H9 (cell line): ENCODE measurements around the gene ZBP1. TPM values are rescaled to one million over a fixed set of nuclear protein-coding genes. Genes with fewer than 3 reads are reported as not detected.

Experiments used
- DNase-seq: peaks from one replicate; pipeline ENCODE4 v3.0.0-alpha.2; 2017
- H2AFZ ChIP-seq: one replicate; pipeline ENCODE4 v1.6.1; 2013; ENCODE audit warnings: mild to moderate bottlenecking, low read length, control low read depth, moderate library complexity
- H2AK5ac ChIP-seq: 2 replicates; pipeline ENCODE4 v1.6.1; 2013; ENCODE audit warnings: low read length, control low read depth, mixed read lengths; ENCODE audit not compliant: insufficient read length
- H2BK120ac ChIP-seq: one replicate; pipeline ENCODE4 v1.6.1; 2013; ENCODE audit warnings: low read depth, mild to moderate bottlenecking, low read length, control low read depth, inconsistent platforms; ENCODE audit not compliant: poor library complexity, severe bottlenecking
- H2BK12ac ChIP-seq: 2 replicates; pipeline ENCODE4 v1.6.1; 2013; ENCODE audit warnings: low read length, control low read depth, mixed read lengths, low read depth; ENCODE audit not compliant: insufficient read length
- H2BK15ac ChIP-seq: 2 replicates; pipeline ENCODE4 v1.6.1; 2013; ENCODE audit warnings: low read depth, low read length, control low read depth
- H2BK20ac ChIP-seq: one replicate; pipeline ENCODE4 v1.6.1; 2013; ENCODE audit warnings: low read depth, mild to moderate bottlenecking, low read length, control low read depth, inconsistent platforms; ENCODE audit not compliant: poor library complexity, severe bottlenecking
- H2BK5ac ChIP-seq: 2 replicates; pipeline ENCODE4 v1.6.1; 2013; ENCODE audit warnings: low read length, control low read depth, mixed read lengths; ENCODE audit not compliant: insufficient read length
- H3K14ac ChIP-seq: 2 replicates; pipeline ENCODE4 v1.6.1; 2013; ENCODE audit warnings: low read length, control low read depth; ENCODE audit not compliant: insufficient read depth
- H3K18ac ChIP-seq: 2 replicates; pipeline ENCODE4 v1.6.1; 2013; ENCODE audit warnings: low read depth, mild to moderate bottlenecking, mixed read lengths, low read length, control low read depth; ENCODE audit not compliant: insufficient read length
- H3K23ac ChIP-seq: 2 replicates; pipeline ENCODE4 v1.6.1; 2013; ENCODE audit warnings: low read length, control low read depth, mixed read lengths, low read depth; ENCODE audit not compliant: insufficient read length
- H3K23me2 ChIP-seq: 2 replicates; pipeline ENCODE4 v1.6.1; 2013; ENCODE audit warnings: low read depth, mild to moderate bottlenecking, mixed read lengths, low read length, control low read depth; ENCODE audit not compliant: insufficient read length, poor library complexity, severe bottlenecking
- H3K27ac ChIP-seq: 2 replicates; pipeline ENCODE4 v1.5.1; 2013; ENCODE audit warnings: low read length, control low read depth, mixed read lengths, low read depth; ENCODE audit not compliant: insufficient read length
- H3K27me3 ChIP-seq: 2 replicates; pipeline ENCODE4 v1.6.1; 2013; ENCODE audit warnings: low read length, control low read depth, inconsistent platforms; ENCODE audit not compliant: insufficient read depth
- H3K4ac ChIP-seq: 2 replicates; pipeline ENCODE4 v1.6.1; 2013; ENCODE audit warnings: low read depth, mild to moderate bottlenecking, control low read depth, inconsistent platforms, low read length, moderate library complexity
- H3K4me1 ChIP-seq: 2 replicates; pipeline ENCODE4 v1.6.1; 2013; ENCODE audit warnings: low read length, control low read depth, inconsistent platforms; ENCODE audit not compliant: insufficient read depth
- H3K4me2 ChIP-seq: 2 replicates; pipeline ENCODE4 v1.6.1; 2013; ENCODE audit warnings: low read length, control low read depth, mixed read lengths; ENCODE audit not compliant: insufficient read length, insufficient read depth
- H3K56ac ChIP-seq: 2 replicates; pipeline ENCODE4 v1.6.1; 2013; ENCODE audit warnings: low read depth, mild to moderate bottlenecking, mixed read lengths, low read length, control low read depth; ENCODE audit not compliant: insufficient read length
- H3K79me1 ChIP-seq: 2 replicates; pipeline ENCODE4 v1.6.1; 2013; ENCODE audit warnings: low read depth, mild to moderate bottlenecking, moderate library complexity, low read length, control low read depth, inconsistent platforms; ENCODE audit not compliant: insufficient read depth, poor library complexity, severe bottlenecking
- H3K79me2 ChIP-seq: 2 replicates; pipeline ENCODE4 v1.6.1; 2013; ENCODE audit warnings: low read length, control low read depth, inconsistent platforms; ENCODE audit not compliant: insufficient read depth
- H3K9ac ChIP-seq: 2 replicates; pipeline ENCODE4 v1.6.1; 2013; ENCODE audit warnings: low read length, control low read depth, mixed read lengths; ENCODE audit not compliant: insufficient read length; ENCODE audit errors: extremely low read depth
- H3K9me3 ChIP-seq: one replicate; pipeline ENCODE4 v1.6.1; 2013; ENCODE audit warnings: low read depth, low read length, inconsistent platforms; ENCODE audit not compliant: control insufficient read depth
- H3T11ph ChIP-seq: one replicate; pipeline ENCODE4 v1.6.1; 2013; ENCODE audit warnings: mild to moderate bottlenecking, low read length, control low read depth, inconsistent platforms
- H4K20me1 ChIP-seq: one replicate; pipeline ENCODE4 v1.6.1; 2013; ENCODE audit not compliant: control insufficient read depth, insufficient read length, insufficient read depth
- H4K5ac ChIP-seq: 2 replicates; pipeline ENCODE4 v1.6.1; 2013; ENCODE audit warnings: low read depth, mild to moderate bottlenecking, mixed read lengths, low read length, control low read depth; ENCODE audit not compliant: insufficient read length
- H4K8ac ChIP-seq: replicated peaks from 2 replicates; pipeline ENCODE4 v1.6.1; 2013; ENCODE audit warnings: low read length, control low read depth, mixed read lengths, low read depth; ENCODE audit not compliant: insufficient read length
- H4K91ac ChIP-seq: 2 replicates; pipeline ENCODE4 v1.6.1; 2013; ENCODE audit warnings: low read depth, mild to moderate bottlenecking, moderate library complexity, mixed read lengths, low read length, control low read depth; ENCODE audit not compliant: insufficient read length
- H3K27ac Mint-ChIP-seq, 3 experiments: 2 replicates in 2 of 3; 3 replicates in 1 of 3; pipeline ENCODE4 v1.8.0; 2020 to 2021; ENCODE audit warnings: mixed read lengths in 3 of 3, mild to moderate bottlenecking in 1 of 3, moderate library complexity in 1 of 3
- H3K27me3 Mint-ChIP-seq: 2 replicates; pipeline ENCODE4 v1.8.0; 2021; ENCODE audit warnings: low read depth, mild to moderate bottlenecking, moderate library complexity, mixed read lengths
- H3K36me3 Mint-ChIP-seq, 3 experiments: 2 replicates in 2 of 3; 3 replicates in 1 of 3; pipeline ENCODE4 v1.8.0; 2020 to 2021; ENCODE audit warnings: low read depth in 3 of 3, mixed read lengths in 3 of 3; ENCODE audit not compliant: insufficient read depth in 1 of 3
- H3K4me1 Mint-ChIP-seq, 2 experiments: 2 replicates each; pipeline ENCODE4 v1.8.0; 2020; ENCODE audit warnings: mixed read lengths in 2 of 2
- H3K4me3 Mint-ChIP-seq, 2 experiments: 2 replicates in 1 of 2; 3 replicates in 1 of 2; pipeline ENCODE4 v1.8.0; 2020 to 2021; ENCODE audit warnings: mild to moderate bottlenecking in 2 of 2, mixed read lengths in 2 of 2, moderate library complexity in 1 of 2
- H3K9me3 Mint-ChIP-seq, 2 experiments: 2 replicates in 1 of 2; 3 replicates in 1 of 2; pipeline ENCODE4 v1.8.0; 2020; ENCODE audit warnings: mild to moderate bottlenecking in 2 of 2, mixed read lengths in 2 of 2, moderate library complexity in 1 of 2
- WGBS: extraction: QIAGEN DNeasy Blood & Tissue Kit; methylation state at CpG from one replicate; pipeline ENCODE4 v1.1.7; 2013; ENCODE audit warnings: missing lambda C conversion rate, low lambda C conversion rate, mixed read lengths; ENCODE audit not compliant: insufficient read length; ENCODE audit errors: extremely low coverage; 5-methylcytosine and 5-hydroxymethylcytosine counted together
- total RNA-seq: library from RNA; stranded (reverse); gene quantifications from 2 replicates; pipeline ENCODE4 v1.2.1, GENCODE V29; 2021
- TF ChIP-seq, protein P1 (sequence below): fragments of 200-600 bp; sonication (generic); conservative IDR thresholded peaks from 3 replicates; pipeline ENCODE4 v1.8.0; 2021; ENCODE audit warnings: antibody characterized with exemption, mild to moderate bottlenecking

ZBP1 gene
- total RNA-seq, 1 experiment from 2014 or later: not detected

DNA sequence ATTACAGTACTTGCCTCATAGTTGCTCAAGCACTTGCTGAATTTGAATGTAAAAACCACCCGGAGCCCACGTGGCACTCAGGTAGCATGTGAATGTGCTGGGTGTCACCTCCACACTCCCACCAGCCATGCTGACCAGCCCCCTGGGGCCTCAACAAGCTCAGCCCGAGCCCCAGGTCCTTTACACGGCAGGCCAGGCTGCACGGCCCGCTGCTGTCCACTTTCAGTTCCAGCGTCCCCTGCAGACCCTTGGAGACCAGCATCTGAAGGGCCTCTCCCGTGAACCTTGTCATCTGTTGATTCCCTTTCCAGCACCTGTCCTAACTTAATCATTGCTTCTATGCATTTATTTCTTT lies 33.3 kb upstream of the ZBP1 start:
- H3K18ac ChIP-seq: no peak overlapping the region
- no peaks in the 10 kb centered on the region for H3K79me1 ChIP-seq
- no peak overlapping the region for H3K4ac ChIP-seq
- H3T11ph ChIP-seq: no peak overlapping the region
- no peak overlapping the region for H2AK5ac ChIP-seq
- H4K91ac ChIP-seq: no peak overlapping the region
- DNase-seq: no peak
- H2BK20ac ChIP-seq: no peak overlapping the region
- Mint-ChIP-seq H3K4me1 (peaks cover 15 to 18% of the 10 kb centered on the region in 2 experiments), H3K27me3 (no peaks in the 10 kb centered on the region), H3K4me3 (no peak overlapping the region), H3K9me3 (no peaks in the 10 kb centered on the region), H3K36me3 (peaks cover 19 to 50% (median 21%) of the 10 kb centered on the region in 3 experiments), H3K27ac (no peak overlapping the region)
- no peak overlapping the region for H3K27ac ChIP-seq
- H4K20me1 ChIP-seq: no peaks in the 10 kb centered on the region
- no peaks in the 10 kb centered on the region for H3K79me2 ChIP-seq
- no peaks in the 10 kb centered on the region for H3K23me2 ChIP-seq
- no peak overlapping the region for H3K9ac ChIP-seq
- no peaks in the 10 kb centered on the region for H3K27me3 ChIP-seq
- H3K4me2 ChIP-seq: no peak overlapping the region
- no peak overlapping the region for H2BK12ac ChIP-seq
- no peaks in the 10 kb centered on the region for H3K4me1 ChIP-seq
- WGBS: no CpG with 5 or more reads among the region's 8 CpGs
- no peak overlapping the region for H2AFZ ChIP-seq
- no peak overlapping the region for H2BK5ac ChIP-seq
- TF ChIP-seq, protein P1, sequence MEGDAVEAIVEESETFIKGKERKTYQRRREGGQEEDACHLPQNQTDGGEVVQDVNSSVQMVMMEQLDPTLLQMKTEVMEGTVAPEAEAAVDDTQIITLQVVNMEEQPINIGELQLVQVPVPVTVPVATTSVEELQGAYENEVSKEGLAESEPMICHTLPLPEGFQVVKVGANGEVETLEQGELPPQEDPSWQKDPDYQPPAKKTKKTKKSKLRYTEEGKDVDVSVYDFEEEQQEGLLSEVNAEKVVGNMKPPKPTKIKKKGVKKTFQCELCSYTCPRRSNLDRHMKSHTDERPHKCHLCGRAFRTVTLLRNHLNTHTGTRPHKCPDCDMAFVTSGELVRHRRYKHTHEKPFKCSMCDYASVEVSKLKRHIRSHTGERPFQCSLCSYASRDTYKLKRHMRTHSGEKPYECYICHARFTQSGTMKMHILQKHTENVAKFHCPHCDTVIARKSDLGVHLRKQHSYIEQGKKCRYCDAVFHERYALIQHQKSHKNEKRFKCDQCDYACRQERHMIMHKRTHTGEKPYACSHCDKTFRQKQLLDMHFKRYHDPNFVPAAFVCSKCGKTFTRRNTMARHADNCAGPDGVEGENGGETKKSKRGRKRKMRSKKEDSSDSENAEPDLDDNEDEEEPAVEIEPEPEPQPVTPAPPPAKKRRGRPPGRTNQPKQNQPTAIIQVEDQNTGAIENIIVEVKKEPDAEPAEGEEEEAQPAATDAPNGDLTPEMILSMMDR: no peak
- no peak overlapping the region for H3K14ac ChIP-seq
- no peak overlapping the region for H2BK15ac ChIP-seq
- H2BK120ac ChIP-seq: no peak overlapping the region
- H3K9me3 ChIP-seq: no peaks in the 10 kb centered on the region
- no peak overlapping the region for H4K8ac ChIP-seq
- H3K23ac ChIP-seq: no peak overlapping the region
- H3K56ac ChIP-seq: no peak overlapping the region
- no peak overlapping the region for H4K5ac ChIP-seq
